Cardiac muscle cell (in vitro differentiated cells and primary cell): ENCODE results near the gene MARK2. TPM values are rescaled to one million over a fixed set of nuclear protein-coding genes. Genes with fewer than 3 reads are reported as not detected.
"Not testable (repeated sequence)": the region's sequence is repeated elsewhere in the genome, so short reads cannot be mapped to it uniquely, and the experiment has no call there.

ENCODE experiments used
- DNase-seq, 2 donors: peaks; one replicate each; pipeline versions ENCODE4 v3.0.0 to v3.0.0-alpha.2; 2010 to 2017; ENCODE audit warnings: low read depth in 1 of 2, low spot score in 1 of 2
- H3K27ac ChIP-seq: fragments of 200-600 bp; sonication (generic); 2 replicates; pipeline ENCODE4 v1.5.1; 2016
- H3K27me3 ChIP-seq: fragments of 200-600 bp; sonication (generic); 2 replicates; pipeline ENCODE4 v1.6.0; 2016; ENCODE audit warnings: control low read depth
- H3K36me3 ChIP-seq: fragments of 200-600 bp; sonication (generic); 2 replicates; pipeline ENCODE4 v1.5.1; 2016; ENCODE audit warnings: control low read depth
- H3K4me1 ChIP-seq: fragments of 200-600 bp; sonication (generic); 2 replicates; pipeline ENCODE4 v1.8.1; 2017; ENCODE audit warnings: low read depth, mild to moderate bottlenecking, mixed run types
- H3K4me3 ChIP-seq: fragments of 200-600 bp; sonication (generic); 2 replicates; pipeline ENCODE4 v1.5.1; 2016; ENCODE audit warnings: mild to moderate bottlenecking
- H3K9me3 ChIP-seq: fragments of 200-600 bp; sonication (generic); 2 replicates; pipeline ENCODE4 v1.5.1; 2017; ENCODE audit warnings: low read depth, mild to moderate bottlenecking, control low read depth
- polyA plus RNA-seq: library from polyadenylated mRNA; unstranded; fragments of >200 nt; fragmentation: Nextera tagmentation; extraction: Ambion mirVana; gene quantifications from 2 replicates; pipeline ENCODE4 v1.2.1, GENCODE V29; 2016
- total RNA-seq: library from RNA; depleted of rRNA; stranded (reverse); fragments of >200 nt; gene quantifications from 2 replicates; pipeline ENCODE4 v1.2.3, GENCODE V29; 2016
- TF ChIP-seq, protein P1 (sequence below): IDR thresholded peaks from 2 replicates; pipeline ENCODE4 v1.5.1; 2012; ENCODE audit warnings: low read depth, mild to moderate bottlenecking, low read length

Gene MARK2
- total and polyA plus RNA-seq, 2 experiments from 2014 or later, result 31.0 to 37.2 TPM

DNA sequence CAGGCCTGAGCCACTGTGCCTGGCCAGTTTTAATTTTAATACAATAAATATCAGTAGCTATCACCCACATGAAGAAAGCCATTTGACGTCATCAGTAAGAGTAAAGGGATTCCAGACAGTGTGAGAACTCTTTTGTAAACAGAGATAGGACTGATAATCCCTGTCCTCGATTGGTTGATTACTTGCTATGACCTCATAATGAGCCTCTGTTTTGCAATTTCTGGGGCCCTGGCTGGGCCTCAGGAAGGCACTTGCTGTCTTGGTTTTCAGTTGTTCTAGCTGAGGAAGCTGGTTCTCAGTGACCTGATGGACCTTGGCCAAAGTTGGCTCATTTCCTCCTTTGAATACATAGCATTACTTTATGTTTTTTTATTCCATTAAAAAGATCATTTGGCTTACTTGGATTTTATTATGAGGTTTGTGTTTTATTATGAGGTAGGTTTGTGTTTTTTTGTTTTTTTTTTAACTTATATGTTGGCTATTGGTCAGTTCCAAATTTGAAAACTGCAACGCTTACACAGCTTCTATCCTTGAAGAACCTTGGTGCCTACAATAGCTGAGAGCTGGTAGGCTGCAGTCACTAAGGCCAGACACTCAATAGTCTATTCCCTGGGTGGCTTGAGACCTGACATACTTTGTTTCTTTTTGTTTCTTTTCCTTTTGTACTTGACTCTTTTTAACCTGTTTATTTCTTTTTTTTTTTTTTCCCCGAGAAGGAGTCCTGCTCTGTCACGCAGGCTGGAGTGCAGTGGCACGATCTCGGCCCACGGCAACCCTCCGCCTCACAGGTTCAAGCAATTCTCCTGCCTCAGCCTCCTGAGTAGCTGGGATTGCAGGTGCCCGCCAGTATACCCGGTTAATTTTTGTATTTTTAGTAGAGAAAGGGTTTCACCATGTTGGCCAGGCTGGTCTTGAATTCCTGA lies 20.0 kb downstream of the MARK2 start:
- Histone ChIP-seq H3K36me3 (peaks cover 3% of the 10 kb centered on the region), H3K4me3 (no peak overlapping the region), H3K27me3 (no peaks in the 10 kb centered on the region), H3K9me3 (no peaks in the 10 kb centered on the region), H3K27ac (peak overlapping the region; percentile 24), H3K4me1 (no peaks in the 10 kb centered on the region)
- peak in 1 of 2 donors; percentile 91 for DNase-seq
- TF ChIP-seq, protein P1, sequence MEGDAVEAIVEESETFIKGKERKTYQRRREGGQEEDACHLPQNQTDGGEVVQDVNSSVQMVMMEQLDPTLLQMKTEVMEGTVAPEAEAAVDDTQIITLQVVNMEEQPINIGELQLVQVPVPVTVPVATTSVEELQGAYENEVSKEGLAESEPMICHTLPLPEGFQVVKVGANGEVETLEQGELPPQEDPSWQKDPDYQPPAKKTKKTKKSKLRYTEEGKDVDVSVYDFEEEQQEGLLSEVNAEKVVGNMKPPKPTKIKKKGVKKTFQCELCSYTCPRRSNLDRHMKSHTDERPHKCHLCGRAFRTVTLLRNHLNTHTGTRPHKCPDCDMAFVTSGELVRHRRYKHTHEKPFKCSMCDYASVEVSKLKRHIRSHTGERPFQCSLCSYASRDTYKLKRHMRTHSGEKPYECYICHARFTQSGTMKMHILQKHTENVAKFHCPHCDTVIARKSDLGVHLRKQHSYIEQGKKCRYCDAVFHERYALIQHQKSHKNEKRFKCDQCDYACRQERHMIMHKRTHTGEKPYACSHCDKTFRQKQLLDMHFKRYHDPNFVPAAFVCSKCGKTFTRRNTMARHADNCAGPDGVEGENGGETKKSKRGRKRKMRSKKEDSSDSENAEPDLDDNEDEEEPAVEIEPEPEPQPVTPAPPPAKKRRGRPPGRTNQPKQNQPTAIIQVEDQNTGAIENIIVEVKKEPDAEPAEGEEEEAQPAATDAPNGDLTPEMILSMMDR, result no peak

DNA sequence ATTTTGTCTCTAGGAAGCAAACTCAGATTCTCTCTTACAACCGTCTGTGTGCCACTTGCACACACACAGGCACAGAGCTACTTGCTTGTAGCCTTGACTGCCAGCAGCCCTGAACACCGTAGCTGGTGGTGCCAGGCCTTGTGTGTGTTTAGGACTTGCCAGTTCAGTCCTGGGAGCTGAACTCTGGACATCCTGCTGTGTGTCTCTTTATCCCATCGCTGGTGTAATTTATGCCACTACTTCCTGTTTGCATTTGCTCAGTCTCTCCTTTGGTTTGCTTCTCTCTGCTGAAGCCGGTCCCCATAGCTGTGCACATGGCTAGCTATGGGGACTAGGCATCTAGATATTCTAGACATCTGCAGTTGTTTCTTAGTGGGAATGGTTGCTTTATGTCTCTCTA lies 24.0 kb downstream of the MARK2 start:
- no peak for DNase-seq
- TF ChIP-seq, protein P1, result no peak
- Histone ChIP-seq H3K4me3 (no peak overlapping the region), H3K27ac (peak overlapping the region; percentile 48), H3K36me3 (peaks cover 3% of the 10 kb centered on the region), H3K27me3 (no peaks in the 10 kb centered on the region), H3K4me1 (peaks cover 9% of the 10 kb centered on the region), H3K9me3 (no peaks in the 10 kb centered on the region)

DNA sequence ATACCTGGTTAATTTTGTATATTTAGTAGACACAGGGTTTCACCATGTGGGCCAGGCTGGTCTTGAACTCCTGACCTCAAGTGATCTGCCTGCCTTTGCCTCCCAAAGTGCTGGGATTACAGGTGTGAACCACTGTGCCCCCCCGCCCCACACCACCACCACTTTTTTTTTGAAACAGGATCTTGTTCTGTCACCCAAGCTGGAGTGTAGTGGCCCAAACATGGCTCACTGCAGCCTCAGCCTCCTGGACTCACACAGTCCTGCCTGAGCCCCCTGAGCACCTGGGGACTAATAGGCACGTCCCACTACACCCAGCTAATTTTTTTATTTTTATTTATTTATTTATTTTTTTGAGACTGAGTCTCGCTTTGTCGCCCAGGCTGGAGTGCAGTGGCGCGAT lies 24.7 kb downstream of the MARK2 start:
- H3K4me1 ChIP-seq, H3K9me3 ChIP-seq, H3K27ac ChIP-seq, H3K4me3 ChIP-seq, DNase-seq, H3K27me3 ChIP-seq, H3K36me3 ChIP-seq: not testable (repeated sequence)

DNA sequence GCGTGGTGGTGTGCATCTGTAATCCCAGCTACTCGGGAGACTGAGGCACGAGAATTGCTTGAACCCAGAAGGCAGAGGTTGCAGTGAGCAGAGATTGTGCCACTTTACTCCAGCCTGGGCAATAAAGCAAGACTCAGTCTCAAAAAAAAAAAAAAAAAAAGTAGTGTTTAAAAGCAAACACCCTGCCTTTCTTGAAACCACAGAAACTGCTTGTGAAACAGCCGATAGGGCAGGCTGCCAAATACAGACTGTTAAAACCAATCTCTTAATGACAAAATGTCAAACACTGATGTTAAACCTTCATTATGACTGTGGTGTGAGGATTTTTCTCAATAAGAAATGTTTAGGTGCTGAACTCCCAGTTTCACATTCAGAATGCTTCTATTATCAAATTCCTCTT lies 27.3 kb downstream of the MARK2 start:
- H3K4me3 ChIP-seq, result no peak overlapping the region
- no peaks in the 10 kb centered on the region for H3K9me3 ChIP-seq
- no peak overlapping the region for H3K27ac ChIP-seq
- no peaks in the 10 kb centered on the region for H3K27me3 ChIP-seq
- peaks cover 3% of the 10 kb centered on the region for H3K36me3 ChIP-seq
- TF ChIP-seq, protein P1, result no peak
- peaks cover 9% of the 10 kb centered on the region for H3K4me1 ChIP-seq
- DNase-seq, result peak in 1 of 2 donors; percentile 77

DNA sequence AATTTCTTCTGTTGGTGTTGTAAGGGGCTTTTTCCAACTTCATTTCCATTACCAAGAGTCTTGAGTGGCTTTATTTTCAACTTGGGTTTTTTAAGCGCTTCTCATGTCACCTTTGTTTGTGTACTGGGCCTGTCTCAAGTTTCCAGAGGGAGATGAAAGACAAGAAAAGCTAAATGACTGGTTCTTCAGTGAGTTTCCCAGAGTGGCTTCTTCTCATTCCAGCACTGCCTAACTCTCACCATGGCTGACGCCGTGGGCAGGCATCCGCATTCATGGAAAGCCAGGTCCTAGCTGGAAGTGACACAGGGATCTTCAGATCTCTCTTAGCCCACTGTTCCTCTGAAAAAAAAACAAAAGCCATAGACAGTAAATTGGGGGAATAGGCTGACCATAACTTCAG lies 28.6 kb downstream of the MARK2 start:
- Histone ChIP-seq H3K27me3 (no peaks in the 10 kb centered on the region), H3K27ac (peak overlapping the region; percentile 1), H3K4me3 (no peak overlapping the region), H3K4me1 (peaks cover 12% of the 10 kb centered on the region), H3K9me3 (no peaks in the 10 kb centered on the region), H3K36me3 (peaks cover 3% of the 10 kb centered on the region)
- TF ChIP-seq, protein P1, result no peak
- no peak for DNase-seq

DNA sequence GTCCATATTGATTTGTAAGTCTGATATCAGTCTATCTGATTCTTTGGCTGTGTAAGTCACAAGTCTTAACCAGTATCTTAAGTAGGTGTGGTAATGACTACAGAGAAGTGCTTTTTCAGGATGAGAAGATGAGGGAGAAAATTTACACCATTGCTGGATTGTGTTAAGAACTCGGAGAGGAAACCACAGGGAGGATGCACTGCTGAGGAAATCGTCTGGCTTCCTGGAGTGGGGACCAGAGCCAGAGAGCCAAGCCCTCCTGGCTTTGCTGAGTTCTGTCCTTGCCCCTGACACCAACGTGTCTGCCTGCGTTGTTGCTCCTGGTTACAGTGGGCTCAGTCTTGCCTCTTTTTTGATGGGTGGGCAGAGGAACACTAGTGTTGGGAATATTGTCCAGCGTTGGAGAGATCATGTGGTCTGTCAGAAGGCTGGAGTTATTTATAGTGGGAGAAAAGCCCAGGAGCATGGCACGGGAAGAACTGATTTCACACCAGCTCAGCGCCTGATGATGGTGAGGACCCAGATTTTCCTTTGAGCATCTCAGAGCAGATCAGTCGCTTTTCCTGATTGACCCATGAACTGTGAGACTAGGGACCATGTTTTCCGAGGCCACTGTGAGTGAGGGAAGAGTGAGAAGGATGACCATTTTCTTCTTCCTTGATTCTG lies 29.6 kb downstream of the MARK2 start:
- TF ChIP-seq, protein P1, result no peak
- H3K27ac ChIP-seq, result no peak overlapping the region
- peak in 1 of 2 donors; percentile 27 for DNase-seq

More for the DNA sequence above, 29.6 kb downstream of the MARK2 start:
- H3K4me3 ChIP-seq, result no peak overlapping the region
- no peaks in the 10 kb centered on the region for H3K36me3 ChIP-seq
- peaks cover 20% of the 10 kb centered on the region for H3K4me1 ChIP-seq
- no peaks in the 10 kb centered on the region for H3K27me3 ChIP-seq
- H3K9me3 ChIP-seq, result no peaks in the 10 kb centered on the region
